Lower lobe of right lung (tissue), 2 donors: ENCODE measurements around the gene KPTN. TPM values are rescaled to one million over a fixed set of nuclear protein-coding genes. Genes with fewer than 3 reads are reported as not detected.

ENCODE experiments used
- ATAC-seq, 2 donors: fragments of 200-7000 bp; cut with Tn5 transposase; one replicate each; pipeline ENCODE4 v1.9.1; 2020 to 2022; ENCODE audit warnings: mild to moderate bottlenecking in 2 of 2, moderate library complexity in 2 of 2
- DNase-seq: peaks from one replicate; pipeline ENCODE4 v3.0.0-alpha.2; 2020
- H3K27ac ChIP-seq: fragments of 200-600 bp; one replicate; pipeline ENCODE4 v1.8.0; 2022
- H3K27me3 ChIP-seq: fragments of 200-600 bp; one replicate; pipeline ENCODE4 v1.8.0; 2022; ENCODE audit warnings: low read depth
- H3K36me3 ChIP-seq: fragments of 200-600 bp; one replicate; pipeline ENCODE4 v1.8.0; 2022; ENCODE audit warnings: mild to moderate bottlenecking
- H3K4me1 ChIP-seq: fragments of 200-600 bp; one replicate; pipeline ENCODE4 v1.8.0; 2022
- H3K4me3 ChIP-seq: fragments of 200-600 bp; one replicate; pipeline ENCODE4 v1.8.0; 2022; ENCODE audit warnings: mild to moderate bottlenecking
- H3K9me3 ChIP-seq: fragments of 200-600 bp; one replicate; pipeline ENCODE4 v1.8.0; 2022
- CTCF ChIP-seq: fragments of 200-600 bp; IDR thresholded peaks from one replicate; pipeline ENCODE4 v1.8.0; 2022; ENCODE audit warnings: antibody characterized with exemption, mild to moderate bottlenecking
- intact Hi-C: fragments of 100-400 bp; cut with DNase I; formaldehyde crosslinking; loops from one replicate; pipeline ENCODE4 v1.11.0; 2022
- total RNA-seq: library from RNA; stranded (reverse); fragmentation: NEBNext Ultra II Directional; extraction: Animal tissue kit (Norgen Biotek cat#: 25700); gene quantifications from one replicate; pipeline ENCODE4 v1.2.1, GENCODE V29; 2021
- donor health status: DM: no; HTN: yes; CAD: no; lungs with severe emphysema.

Gene KPTN
- total RNA-seq, 1 donor from 2014 or later = 14.5 TPM

GRCh38 chr19:47497050-47497766, 13.2 kb upstream of the KPTN start:
- Histone ChIP-seq H3K36me3 (peaks cover 97% of the 10 kb centered on the region), H3K4me1 (no peaks in the 10 kb centered on the region), H3K4me3 (no peak overlapping the region), H3K27me3 (no peaks in the 10 kb centered on the region), H3K9me3 (no peaks in the 10 kb centered on the region), H3K27ac (no peak overlapping the region)
- TF ChIP-seq CTCF = no peak
- DNase-seq (no peak), ATAC-seq (no peak)
- intact Hi-C loops = no loop called here

- DNase-seq (no peak), ATAC-seq (no peak)
- intact Hi-C loops = no loop called here
- no peak for TF ChIP-seq CTCF
- peaks cover 97% of the 10 kb centered on the region for H3K36me3 ChIP-seq
- no peak overlapping the region for H3K4me3 ChIP-seq
- H3K27ac ChIP-seq = no peak overlapping the region
- no peaks in the 10 kb centered on the region for H3K4me1 ChIP-seq
- H3K9me3 ChIP-seq = no peaks in the 10 kb centered on the region
- H3K27me3 ChIP-seq = no peaks in the 10 kb centered on the region
Observed at GRCh38 chr19:47495478-47496372, 11.7 kb upstream of the KPTN start.

GRCh38 chr19:47494729-47495128, 10.7 kb upstream of the KPTN start:
- no peak for ATAC-seq
- Histone ChIP-seq H3K27me3 (no peaks in the 10 kb centered on the region), H3K9me3 (no peaks in the 10 kb centered on the region), H3K4me3 (no peak overlapping the region), H3K36me3 (peaks cover 91% of the 10 kb centered on the region), H3K4me1 (no peaks in the 10 kb centered on the region), H3K27ac (no peak overlapping the region)
- no peak for TF ChIP-seq CTCF
- intact Hi-C loops = no loop called here
- DNase-seq = no peak

GRCh38 chr19:47494211-47494547, 10.2 kb upstream of the KPTN start:
- Histone ChIP-seq H3K27me3 (no peaks in the 10 kb centered on the region), H3K27ac (no peak overlapping the region), H3K36me3 (peaks cover 91% of the 10 kb centered on the region), H3K9me3 (no peaks in the 10 kb centered on the region), H3K4me3 (no peak overlapping the region), H3K4me1 (no peaks in the 10 kb centered on the region)
- no peak for TF ChIP-seq CTCF
- DNase-seq (no peak), ATAC-seq (no peak)
- intact Hi-C loops = no loop called here

- DNase-seq (no peak), ATAC-seq (no peak)
- intact Hi-C loops = no loop called here
- Histone ChIP-seq H3K4me3 (no peak overlapping the region), H3K27ac (no peak overlapping the region), H3K36me3 (peaks cover 89% of the 10 kb centered on the region), H3K4me1 (no peaks in the 10 kb centered on the region), H3K9me3 (no peaks in the 10 kb centered on the region), H3K27me3 (no peaks in the 10 kb centered on the region)
- TF ChIP-seq CTCF = no peak
Observed at GRCh38 chr19:47493378-47494210, 9.6 kb upstream of the KPTN start.
